GM12878 (cell line): ENCODE results near the gene ABCC9. TPM values are rescaled to one million over a fixed set of nuclear protein-coding genes. Genes with fewer than 3 reads are reported as not detected.

ENCODE experiments used
- ATAC-seq: fragments of 200-7000 bp; cut with Tn5 transposase; 3 replicates; pipeline ENCODE4 v1.9.1; 2020; ENCODE audit warnings: mild to moderate bottlenecking, moderate library complexity
- BruUV-seq: library from RNA; stranded (reverse); fragments of 400-500 nt; replicated peaks from 2 replicates; lab custom pipeline; 2021; lab: Mats Ljungman, UMichigan
- CTCF ChIA-PET: fragments of 300-600 bp; sonication (Branson Sonifier 250); formaldehyde crosslinking; extraction: SDS; loops from one replicate; lab custom pipeline; 2021; ENCODE audit warnings: inconsistent platforms; lab: Yijun Ruan, JAX
- POLR2A ChIA-PET: fragments of 350-600 bp; formaldehyde crosslinking; extraction: SDS; loops from one replicate; lab custom pipeline; 2021; ENCODE audit warnings: inconsistent platforms; lab: Charles Lee
- RAD21 ChIA-PET: fragments of 300-600 bp; sonication (Branson Sonifier 250); formaldehyde crosslinking; loops from one replicate; lab custom pipeline; 2023; ENCODE audit warnings: antibody characterized with exemption; ENCODE audit not compliant: unreplicated experiment; lab: Charles Lee
- SMC1A ChIA-PET: fragments of 300-600 bp; sonication (Branson Sonifier 250); formaldehyde crosslinking; loops from one replicate; lab custom pipeline; 2023; ENCODE audit not compliant: unreplicated experiment, uncharacterized antibody; lab: Charles Lee
- DNase-seq: peaks from one replicate; pipeline ENCODE4 v3.0.0-alpha.2; 2011; ENCODE audit warnings: low read depth, low spot score
- FAIRE-seq: peaks from 3 replicates; lab custom pipeline; 2011; peaks lifted over from hg19 to GRCh38; lab: Jason Lieb, UNC
- H2AFZ ChIP-seq: 2 replicates; pipeline ENCODE4 v1.6.0; 2011; ENCODE audit warnings: low read depth, low read length, control low read depth; ENCODE audit not compliant: control insufficient read depth
- H3K27ac ChIP-seq: 2 replicates; pipeline ENCODE4 v1.5.1; 2011; ENCODE audit warnings: control low read depth; ENCODE audit not compliant: control insufficient read depth, insufficient read depth
- H3K27me3 ChIP-seq, 2 experiments: replicated peaks in 1 of 2; 2 replicates each; pipeline versions ENCODE4 v1.6.0 to v1.6.1; 2011; ENCODE audit warnings: low read length in 1 of 2; ENCODE audit not compliant: control insufficient read depth in 2 of 2, insufficient read depth in 2 of 2
- H3K36me3 ChIP-seq, 2 experiments: 2 replicates each; pipeline ENCODE4 v1.5.1; 2011; ENCODE audit warnings: low read length in 1 of 2; ENCODE audit not compliant: control insufficient read depth in 2 of 2, insufficient read depth in 2 of 2
- H3K4me1 ChIP-seq: 2 replicates; pipeline ENCODE4 v1.6.1; 2011; ENCODE audit warnings: mild to moderate bottlenecking, low read length, moderate library complexity, mixed read lengths; ENCODE audit not compliant: control insufficient read depth, insufficient read depth
- H3K4me2 ChIP-seq: 2 replicates; pipeline ENCODE4 v1.6.0; 2011; ENCODE audit warnings: control low read depth; ENCODE audit not compliant: control insufficient read depth, insufficient read depth
- H3K4me3 ChIP-seq: fragments of 200-600 bp; sonication (generic); 2 replicates; pipeline ENCODE4 v1.5.1; 2016
- H3K79me2 ChIP-seq: 2 replicates; pipeline ENCODE4 v1.6.0; 2011; ENCODE audit warnings: low read length; ENCODE audit not compliant: control insufficient read depth, insufficient read depth
- H3K9ac ChIP-seq: 2 replicates; pipeline ENCODE4 v1.8.0; 2011; ENCODE audit warnings: low read length, control low read depth, mixed read lengths; ENCODE audit not compliant: control insufficient read depth, insufficient read depth
- H3K9me3 ChIP-seq: replicated peaks from 3 replicates; pipeline ENCODE4 v1.5.1; 2011; ENCODE audit warnings: mild to moderate bottlenecking, low read length; ENCODE audit not compliant: control insufficient read depth, insufficient read depth
- H4K20me1 ChIP-seq: 2 replicates; pipeline ENCODE4 v1.6.0; 2011; ENCODE audit not compliant: control insufficient read depth, insufficient read depth
- ATF7 ChIP-seq: fragments of 450-650 bp; IDR thresholded peaks from 2 replicates; pipeline ENCODE4 v1.6.1; 2016; ENCODE audit warnings: low read depth, mild to moderate bottlenecking
- BACH1 ChIP-seq: fragments of 450-650 bp; IDR thresholded peaks from 2 replicates; pipeline ENCODE4 v1.6.1; 2017; ENCODE audit warnings: mild to moderate bottlenecking, borderline replicate concordance
- CHD4 ChIP-seq: fragments of 200-600 bp; sonication (generic); IDR thresholded peaks from 2 replicates; pipeline ENCODE4 v1.6.1; 2016; ENCODE audit warnings: mild to moderate bottlenecking
- CREB1 ChIP-seq: IDR thresholded peaks from 2 replicates; pipeline ENCODE4 v1.6.1; 2012; ENCODE audit warnings: low read depth, mild to moderate bottlenecking, inconsistent platforms
- EED ChIP-seq: sonication (generic); IDR thresholded peaks from 2 replicates; pipeline ENCODE4 v1.6.1; 2016; ENCODE audit warnings: antibody characterized with exemption, low read depth
- FOXM1 ChIP-seq: IDR thresholded peaks from 2 replicates; pipeline ENCODE4 v1.6.1; 2012; ENCODE audit warnings: low read depth, mild to moderate bottlenecking, inconsistent platforms, low read length, moderate library complexity
- HDAC2 ChIP-seq: fragments of 200-600 bp; sonication (generic); IDR thresholded peaks from 2 replicates; pipeline ENCODE4 v1.6.1; 2017
- LARP7 ChIP-seq: fragments of 450-650 bp; IDR thresholded peaks from 2 replicates; pipeline ENCODE4 v1.6.1; 2017; ENCODE audit warnings: mild to moderate bottlenecking
- NR2C2 ChIP-seq: IDR thresholded peaks from 2 replicates; pipeline ENCODE4 v1.6.1; 2011; ENCODE audit warnings: borderline replicate concordance, low read depth; ENCODE audit not compliant: control insufficient read depth, insufficient read length
- PAX8 ChIP-seq: fragments of 450-650 bp; IDR thresholded peaks from 2 replicates; pipeline ENCODE4 v1.6.1; 2017; ENCODE audit warnings: mild to moderate bottlenecking, moderate library complexity
- SMC3 ChIP-seq: IDR thresholded peaks from 2 replicates; pipeline ENCODE4 v1.6.1; 2011; ENCODE audit warnings: low read length, improper control_type of control experiment, borderline replicate concordance
- SPI1 ChIP-seq: IDR thresholded peaks from 2 replicates; pipeline ENCODE4 v1.6.1; 2011; ENCODE audit warnings: low read depth, mild to moderate bottlenecking, low read length, moderate library complexity, borderline replicate concordance; ENCODE audit not compliant: insufficient read depth
- SREBF2 ChIP-seq: IDR thresholded peaks from 2 replicates; pipeline ENCODE4 v1.6.1; 2012; ENCODE audit warnings: mild to moderate bottlenecking, low read length
- WRNIP1 ChIP-seq: IDR thresholded peaks from 2 replicates; pipeline ENCODE4 v1.6.1; 2011; ENCODE audit warnings: low read depth, low read length, improper control_type of control experiment, borderline replicate concordance
- ZNF384 ChIP-seq: IDR thresholded peaks from 2 replicates; pipeline ENCODE4 v1.6.1; 2012; ENCODE audit warnings: low read depth, mild to moderate bottlenecking, low read length, improper control_type of control experiment, borderline replicate concordance
- ZNF622 ChIP-seq: fragments of 450-650 bp; IDR thresholded peaks from 2 replicates; pipeline ENCODE4 v1.6.1; 2017; ENCODE audit warnings: mild to moderate bottlenecking, inconsistent platforms
- WGBS: methylation state at CpG from one replicate; pipeline ENCODE4 v1.1.6; 2016; ENCODE audit warnings: low lambda C conversion rate; ENCODE audit not compliant: insufficient replicate concordance, insufficient coverage; ENCODE audit errors: missing lambda C conversion rate; 5-methylcytosine and 5-hydroxymethylcytosine counted together
- in situ Hi-C: fragments of 300-500 bp; cut with MboI; formaldehyde crosslinking; loops from 9 replicates; pipeline ENCODE4 v1.14.3; 2018; ENCODE audit warnings: mixed read lengths
- intact Hi-C: fragments of 100-400 bp; cut with micrococcal nuclease; formaldehyde crosslinking; loops from one replicate; pipeline ENCODE4 v1.14.2; 2022; ENCODE audit not compliant: unreplicated experiment
- polyA plus RNA-seq, 11 experiments: library from polyadenylated mRNA; depleted of rRNA in 4 of 11; unstranded in 6 of 11; stranded (reverse) in 5 of 11; fragments of >200 nt; fragmentation: Nextera tagmentation in 4 of 11; fragmentation: Illumina TruSeq in 1 of 11; extraction: Ambion mirVana in 4 of 11; extraction: Trizol in 1 of 11; gene quantifications; 1 replicate in 1 of 11; 2 replicates in 10 of 11; pipeline versions ENCODE4 v1.2.1 to v1.2.3, GENCODE V29; 2011 to 2016; ENCODE audit warnings: inconsistent platforms in 2 of 11, missing spikeins in 2 of 11, low read depth in 1 of 11
- total RNA-seq, 4 experiments: library from RNA; depleted of rRNA in 3 of 4; stranded (reverse); fragments of >200 nt in 3 of 4; fragmentation: Illumina TruSeq in 1 of 4; extraction: Trizol in 1 of 4; gene quantifications; 2 replicates each; pipeline versions ENCODE4 v1.2.1 to v1.2.3, GENCODE V29; 2013 to 2021
- TF ChIP-seq, protein P1 (sequence below): fragments of 450-650 bp; IDR thresholded peaks from 2 replicates; pipeline ENCODE4 v1.6.1; 2016; ENCODE audit warnings: mild to moderate bottlenecking
- TF ChIP-seq, protein P2 (sequence below): fragments of 450-650 bp; IDR thresholded peaks from 2 replicates; pipeline ENCODE4 v1.6.1; 2017; ENCODE audit warnings: borderline replicate concordance
- TF ChIP-seq, protein P3 (sequence below): fragments of 450-650 bp; IDR thresholded peaks from 2 replicates; pipeline ENCODE4 v1.6.1; 2017; ENCODE audit warnings: mild to moderate bottlenecking
- TF ChIP-seq, protein P4 (sequence below): IDR thresholded peaks from 2 replicates; pipeline ENCODE4 v1.6.1; 2012; ENCODE audit warnings: low read length, inconsistent platforms

Gene ABCC9
- total and polyA plus RNA-seq, 10 of the 15 experiments (the other 5 are each of a cell fraction or from before 2014, with no cell fraction given), result under 0.01 to 0.10 (median 0.04) TPM; not detected in 2

DNA sequence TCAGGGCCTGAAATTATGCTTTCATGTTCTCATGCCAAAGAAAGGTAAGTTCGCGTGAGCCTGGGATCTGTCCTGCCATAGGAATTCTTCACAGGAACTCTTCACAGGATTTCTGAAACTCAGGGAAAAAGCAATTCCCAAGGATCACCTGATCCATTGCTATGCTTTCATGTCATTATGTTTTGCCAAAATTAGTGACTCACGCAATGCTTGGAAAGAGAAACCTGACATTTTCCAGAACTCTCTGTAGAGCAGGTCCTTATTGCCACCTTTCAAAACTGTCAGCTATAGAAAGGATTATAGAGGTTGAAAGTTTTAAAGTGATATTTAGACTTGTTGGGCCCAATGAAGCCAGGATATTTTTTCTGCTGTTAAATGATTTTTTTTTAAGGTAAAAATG is 160.4 kb downstream of the ABCC9 start (continued):
- TF ChIP-seq, protein P1, sequence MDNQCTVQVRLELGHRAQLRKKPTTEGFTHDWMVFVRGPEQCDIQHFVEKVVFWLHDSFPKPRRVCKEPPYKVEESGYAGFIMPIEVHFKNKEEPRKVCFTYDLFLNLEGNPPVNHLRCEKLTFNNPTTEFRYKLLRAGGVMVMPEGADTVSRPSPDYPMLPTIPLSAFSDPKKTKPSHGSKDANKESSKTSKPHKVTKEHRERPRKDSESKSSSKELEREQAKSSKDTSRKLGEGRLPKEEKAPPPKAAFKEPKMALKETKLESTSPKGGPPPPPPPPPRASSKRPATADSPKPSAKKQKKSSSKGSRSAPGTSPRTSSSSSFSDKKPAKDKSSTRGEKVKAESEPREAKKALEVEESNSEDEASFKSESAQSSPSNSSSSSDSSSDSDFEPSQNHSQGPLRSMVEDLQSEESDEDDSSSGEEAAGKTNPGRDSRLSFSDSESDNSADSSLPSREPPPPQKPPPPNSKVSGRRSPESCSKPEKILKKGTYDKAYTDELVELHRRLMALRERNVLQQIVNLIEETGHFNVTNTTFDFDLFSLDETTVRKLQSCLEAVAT, result no peak
- TF ChIP-seq PAX8 (no peak), SMC3 (no peak)

DNA sequence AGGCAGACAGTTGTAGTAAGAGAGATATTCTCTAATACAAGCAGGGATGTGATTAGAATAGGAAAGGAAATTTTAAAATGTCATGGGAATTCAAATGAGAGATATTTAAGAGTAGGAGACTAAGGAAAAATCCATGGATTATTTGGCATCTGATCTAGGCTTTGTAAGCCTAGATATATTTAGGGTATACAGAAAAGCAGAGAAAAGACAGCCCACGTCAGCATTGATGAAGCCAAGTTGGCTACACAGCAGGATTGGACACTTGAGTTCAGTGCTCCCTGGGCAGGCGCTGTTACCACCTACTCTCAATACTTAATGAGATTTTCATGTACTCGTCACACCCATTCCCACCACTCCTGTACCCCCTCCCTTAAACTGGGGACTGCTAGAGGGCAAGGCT is 165.1 kb downstream of the ABCC9 start:
- DNase-seq, result no peak
- BruUV-seq, result no TSS peak
- H2AFZ ChIP-seq, result no peak overlapping the region
- H3K4me1 ChIP-seq, result no peaks in the 10 kb centered on the region
- intact Hi-C loops, result no loop called here
- no peak overlapping the region for H3K4me3 ChIP-seq
- H3K27ac ChIP-seq, result no peak overlapping the region
- no peaks in the 10 kb centered on the region for H4K20me1 ChIP-seq
- POLR2A ChIA-PET, result no interaction called here
- peaks cover 0 to 8% of the 10 kb centered on the region in 2 experiments; a peak in 1 of 4 replicates for H3K27me3 ChIP-seq
- H3K79me2 ChIP-seq, result no peaks in the 10 kb centered on the region
- no peak for ATAC-seq
- RAD21 ChIA-PET, result no interaction called here
- H3K9me3 ChIP-seq, result no peaks in the 10 kb centered on the region
- CTCF ChIA-PET, result no interaction called here
- SMC1A ChIA-PET, result no interaction called here
- no peak overlapping the region for H3K9ac ChIP-seq
- no peak for FAIRE-seq
- 25% methylated on average over 3 of the region's 3 CpGs for WGBS
- no peaks in the 10 kb centered on the region for H3K36me3 ChIP-seq
- in situ Hi-C loops, result no loop called here
- no peak overlapping the region for H3K4me2 ChIP-seq
- no peak for TF ChIP-seq LARP7
- TF ChIP-seq FOXM1, result no peak
- no peak for TF ChIP-seq WRNIP1
- no peak for TF ChIP-seq SPI1
- no peak for TF ChIP-seq NR2C2
- TF ChIP-seq, protein P2, sequence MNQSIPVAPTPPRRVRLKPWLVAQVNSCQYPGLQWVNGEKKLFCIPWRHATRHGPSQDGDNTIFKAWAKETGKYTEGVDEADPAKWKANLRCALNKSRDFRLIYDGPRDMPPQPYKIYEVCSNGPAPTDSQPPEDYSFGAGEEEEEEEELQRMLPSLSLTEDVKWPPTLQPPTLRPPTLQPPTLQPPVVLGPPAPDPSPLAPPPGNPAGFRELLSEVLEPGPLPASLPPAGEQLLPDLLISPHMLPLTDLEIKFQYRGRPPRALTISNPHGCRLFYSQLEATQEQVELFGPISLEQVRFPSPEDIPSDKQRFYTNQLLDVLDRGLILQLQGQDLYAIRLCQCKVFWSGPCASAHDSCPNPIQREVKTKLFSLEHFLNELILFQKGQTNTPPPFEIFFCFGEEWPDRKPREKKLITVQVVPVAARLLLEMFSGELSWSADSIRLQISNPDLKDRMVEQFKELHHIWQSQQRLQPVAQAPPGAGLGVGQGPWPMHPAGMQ, result no peak
- TF ChIP-seq BACH1, result no peak
- TF ChIP-seq ATF7, result no peak
- TF ChIP-seq ZNF622, result no peak
- TF ChIP-seq CREB1, result no peak
- TF ChIP-seq, protein P3, sequence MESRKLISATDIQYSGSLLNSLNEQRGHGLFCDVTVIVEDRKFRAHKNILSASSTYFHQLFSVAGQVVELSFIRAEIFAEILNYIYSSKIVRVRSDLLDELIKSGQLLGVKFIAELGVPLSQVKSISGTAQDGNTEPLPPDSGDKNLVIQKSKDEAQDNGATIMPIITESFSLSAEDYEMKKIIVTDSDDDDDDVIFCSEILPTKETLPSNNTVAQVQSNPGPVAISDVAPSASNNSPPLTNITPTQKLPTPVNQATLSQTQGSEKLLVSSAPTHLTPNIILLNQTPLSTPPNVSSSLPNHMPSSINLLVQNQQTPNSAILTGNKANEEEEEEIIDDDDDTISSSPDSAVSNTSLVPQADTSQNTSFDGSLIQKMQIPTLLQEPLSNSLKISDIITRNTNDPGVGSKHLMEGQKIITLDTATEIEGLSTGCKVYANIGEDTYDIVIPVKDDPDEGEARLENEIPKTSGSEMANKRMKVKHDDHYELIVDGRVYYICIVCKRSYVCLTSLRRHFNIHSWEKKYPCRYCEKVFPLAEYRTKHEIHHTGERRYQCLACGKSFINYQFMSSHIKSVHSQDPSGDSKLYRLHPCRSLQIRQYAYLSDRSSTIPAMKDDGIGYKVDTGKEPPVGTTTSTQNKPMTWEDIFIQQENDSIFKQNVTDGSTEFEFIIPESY, result no peak
- TF ChIP-seq, protein P4, sequence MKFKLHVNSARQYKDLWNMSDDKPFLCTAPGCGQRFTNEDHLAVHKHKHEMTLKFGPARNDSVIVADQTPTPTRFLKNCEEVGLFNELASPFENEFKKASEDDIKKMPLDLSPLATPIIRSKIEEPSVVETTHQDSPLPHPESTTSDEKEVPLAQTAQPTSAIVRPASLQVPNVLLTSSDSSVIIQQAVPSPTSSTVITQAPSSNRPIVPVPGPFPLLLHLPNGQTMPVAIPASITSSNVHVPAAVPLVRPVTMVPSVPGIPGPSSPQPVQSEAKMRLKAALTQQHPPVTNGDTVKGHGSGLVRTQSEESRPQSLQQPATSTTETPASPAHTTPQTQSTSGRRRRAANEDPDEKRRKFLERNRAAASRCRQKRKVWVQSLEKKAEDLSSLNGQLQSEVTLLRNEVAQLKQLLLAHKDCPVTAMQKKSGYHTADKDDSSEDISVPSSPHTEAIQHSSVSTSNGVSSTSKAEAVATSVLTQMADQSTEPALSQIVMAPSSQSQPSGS, result no peak
- no peak for TF ChIP-seq SREBF2
- no peak for TF ChIP-seq EED
- no peak for TF ChIP-seq CHD4
- TF ChIP-seq ZNF384, result no peak
- TF ChIP-seq HDAC2, result no peak
